WERI-Rb-1 (cell line): ENCODE data around the gene MOSPD3.
"Not testable (repeated sequence)": the region's sequence is repeated elsewhere in the genome, so short reads cannot be mapped to it uniquely, and the experiment has no call there.

Experiments
- DNase-seq: peaks from one replicate; pipeline ENCODE4 v3.0.0-alpha.2; 2020
- H3K27ac ChIP-seq: fragments of 250-450 bp; sonication (Bioruptor Pico); 2 replicates; pipeline ENCODE4 v1.5.1; 2020; ENCODE audit warnings: mild to moderate bottlenecking, moderate library complexity
- H3K27me3 ChIP-seq: fragments of 250-450 bp; sonication (Bioruptor Pico); 2 replicates; pipeline ENCODE4 v1.5.1; 2021; ENCODE audit warnings: mild to moderate bottlenecking, low read depth, moderate library complexity; ENCODE audit not compliant: insufficient read depth, severe bottlenecking
- H3K36me3 ChIP-seq: fragments of 250-450 bp; sonication (Bioruptor Pico); 2 replicates; pipeline ENCODE4 v1.5.1; 2020; ENCODE audit warnings: mild to moderate bottlenecking, moderate library complexity
- H3K4me3 ChIP-seq: 2 replicates; pipeline ENCODE4 v1.5.1; 2011; ENCODE audit warnings: low read depth, mild to moderate bottlenecking, control low read depth, low read length
- H3K9me3 ChIP-seq: fragments of 250-450 bp; sonication (Bioruptor Pico); 2 replicates; pipeline ENCODE4 v1.5.1; 2021; ENCODE audit warnings: mild to moderate bottlenecking, moderate library complexity; ENCODE audit not compliant: severe bottlenecking
- CTCF ChIP-seq: IDR thresholded peaks from 2 replicates; pipeline ENCODE4 v1.5.1; 2011; ENCODE audit warnings: low read depth, mild to moderate bottlenecking, control low read depth, inconsistent platforms, low read length

MOSPD3 gene

GRCh38 chr7:100611983-100612729 lies at the start of gene MOSPD3:
MOSPD3 (plus strand) TSS chr7:100612540; CDS start chr7:100612792, 252 bp downstream.
- Histone ChIP-seq H3K4me3 (peak within 1 kb of the TSS; percentile 85), H3K36me3 (no peaks in the 10 kb centered on the region), H3K27me3 (no peaks in the 10 kb centered on the region), H3K9me3 (no peaks in the 10 kb centered on the region), H3K27ac (peak within 1 kb of the TSS; percentile 91)
- DNase-seq, result peak; percentile 98
- no peak for TF ChIP-seq CTCF

- Histone ChIP-seq H3K27me3 (no peaks in the 10 kb centered on the region), H3K27ac (no peak overlapping the region), H3K9me3 (no peaks in the 10 kb centered on the region), H3K4me3 (no peak overlapping the region), H3K36me3 (peaks cover 2% of the 10 kb centered on the region; the same call in 1 of the 2 replicates)
- TF ChIP-seq CTCF, result no peak
- DNase-seq, result no peak
Observed at GRCh38 chr7:100563100-100563564, 49.2 kb upstream of the MOSPD3 start.

GRCh38 chr7:100563809-100564400 lies 48.4 kb upstream of the MOSPD3 start:
- H3K4me3 ChIP-seq, result no peak overlapping the region
- TF ChIP-seq CTCF, result peak; percentile 96
- H3K27me3 ChIP-seq, result no peaks in the 10 kb centered on the region
- H3K36me3 ChIP-seq, result peaks cover 2% of the 10 kb centered on the region; the same call in 1 of the 2 replicates
- H3K27ac ChIP-seq, result no peak overlapping the region
- DNase-seq, result peak; percentile 81
- H3K9me3 ChIP-seq, result no peaks in the 10 kb centered on the region

GRCh38 chr7:100564405-100564804 lies 47.9 kb upstream of the MOSPD3 start:
- not testable (repeated sequence) for H3K9me3 ChIP-seq, H3K36me3 ChIP-seq, H3K4me3 ChIP-seq, H3K27me3 ChIP-seq, DNase-seq, H3K27ac ChIP-seq

- Histone ChIP-seq H3K36me3 (peaks cover 2% of the 10 kb centered on the region; the same call in 1 of the 2 replicates), H3K27me3 (no peaks in the 10 kb centered on the region), H3K9me3 (no peaks in the 10 kb centered on the region), H3K4me3 (no peak overlapping the region), H3K27ac (no peak overlapping the region)
- TF ChIP-seq CTCF, result no peak
- no peak for DNase-seq
Observed at GRCh38 chr7:100565133-100565571, 47.2 kb upstream of the MOSPD3 start.

GRCh38 chr7:100566018-100566531 lies 46.3 kb upstream of the MOSPD3 start:
- DNase-seq, result no peak
- Histone ChIP-seq H3K27ac (no peak overlapping the region; the same call in 1 of the 2 replicates), H3K4me3 (no peak overlapping the region), H3K36me3 (peaks cover 2% of the 10 kb centered on the region; the same call in 1 of the 2 replicates), H3K9me3 (no peaks in the 10 kb centered on the region), H3K27me3 (no peaks in the 10 kb centered on the region)
- no peak for TF ChIP-seq CTCF
